Neural progenitor cell (in vitro differentiated cells): ENCODE data around the gene TXN. TPM values are rescaled to one million over a fixed set of nuclear protein-coding genes. Genes with fewer than 3 reads are reported as not detected.

Experiments
- DNase-seq: peaks from one replicate; pipeline ENCODE4 v3.0.0-alpha.2; 2016; ENCODE audit warnings: low spot score
- H2AFZ ChIP-seq: fragments of 200-600 bp; sonication (generic); replicated peaks from 2 replicates; pipeline ENCODE4 v1.6.1; 2016; ENCODE audit warnings: antibody characterized with exemption
- H3F3A ChIP-seq: fragments of 200-600 bp; sonication (generic); 2 replicates; pipeline ENCODE4 v1.6.1; 2016; ENCODE audit warnings: antibody characterized with exemption, low read depth
- H3K27ac ChIP-seq: fragments of 200-600 bp; sonication (generic); 2 replicates; pipeline ENCODE4 v1.5.1; 2016; ENCODE audit warnings: mild to moderate bottlenecking
- H3K27me3 ChIP-seq: fragments of 200-600 bp; sonication (generic); 2 replicates; pipeline ENCODE4 v1.6.1; 2016; ENCODE audit warnings: mild to moderate bottlenecking, moderate library complexity
- H3K36me3 ChIP-seq: fragments of 200-600 bp; sonication (generic); 2 replicates; pipeline ENCODE4 v1.5.1; 2016
- H3K4me1 ChIP-seq: fragments of 200-600 bp; sonication (generic); 2 replicates; pipeline ENCODE4 v1.6.1; 2016; ENCODE audit warnings: mixed run types
- H3K4me2 ChIP-seq: fragments of 200-600 bp; sonication (generic); 2 replicates; pipeline ENCODE4 v1.6.1; 2016
- H3K4me3 ChIP-seq: fragments of 200-600 bp; sonication (generic); 2 replicates; pipeline ENCODE4 v1.5.1; 2016
- H3K79me2 ChIP-seq: fragments of 200-600 bp; sonication (generic); 2 replicates; pipeline ENCODE4 v1.6.1; 2016; ENCODE audit warnings: low read depth
- H3K9ac ChIP-seq: fragments of 200-600 bp; sonication (generic); 2 replicates; pipeline ENCODE4 v1.6.1; 2016
- H3K9me3 ChIP-seq: fragments of 200-600 bp; sonication (generic); 2 replicates; pipeline ENCODE4 v1.5.1; 2016; ENCODE audit warnings: low read depth
- H4K20me1 ChIP-seq: fragments of 200-600 bp; sonication (generic); 2 replicates; pipeline ENCODE4 v1.6.1; 2016; ENCODE audit warnings: low read depth
- H3K27ac Mint-ChIP-seq: 3 replicates; pipeline ENCODE4 v1.8.0; 2021; ENCODE audit warnings: mixed read lengths
- H3K27me3 Mint-ChIP-seq: 2 replicates; pipeline ENCODE4 v1.8.0; 2022; ENCODE audit warnings: low read depth, mild to moderate bottlenecking, inconsistent platforms, moderate library complexity, mixed read lengths; ENCODE audit not compliant: insufficient read depth
- H3K36me3 Mint-ChIP-seq: 3 replicates; pipeline ENCODE4 v1.8.0; 2021; ENCODE audit warnings: mixed read lengths
- H3K4me1 Mint-ChIP-seq: 3 replicates; pipeline ENCODE4 v1.8.0; 2021; ENCODE audit warnings: mixed read lengths
- H3K4me3 Mint-ChIP-seq: 3 replicates; pipeline ENCODE4 v1.8.0; 2021; ENCODE audit warnings: mild to moderate bottlenecking, moderate library complexity, mixed read lengths
- H3K9me3 Mint-ChIP-seq: 3 replicates; pipeline ENCODE4 v1.8.0; 2020; ENCODE audit warnings: mixed read lengths
- EZH2 ChIP-seq: fragments of 200-600 bp; sonication (generic); IDR thresholded peaks from 2 replicates; pipeline ENCODE4 v1.6.1; 2017; ENCODE audit warnings: antibody characterized with exemption, mild to moderate bottlenecking, moderate library complexity
- EZH2phosphoT487 ChIP-seq: fragments of 200-600 bp; sonication (generic); IDR thresholded peaks from 2 replicates; pipeline ENCODE4 v1.6.1; 2017; ENCODE audit warnings: antibody characterized with exemption
- total RNA-seq: library from RNA; depleted of rRNA; stranded (reverse); fragments of >200 nt; gene quantifications from 2 replicates; pipeline ENCODE4 v1.2.3, GENCODE V29; 2015; ENCODE audit warnings: low replicate concordance
- TF ChIP-seq, protein P1 (sequence below): fragments of 200-600 bp; sonication (generic); IDR thresholded peaks from 2 replicates; pipeline ENCODE4 v1.5.1; 2017; ENCODE audit warnings: antibody characterized with exemption, mild to moderate bottlenecking

The TXN gene
- total RNA-seq, 1 donor from 2014 or later: 252 TPM

DNA sequence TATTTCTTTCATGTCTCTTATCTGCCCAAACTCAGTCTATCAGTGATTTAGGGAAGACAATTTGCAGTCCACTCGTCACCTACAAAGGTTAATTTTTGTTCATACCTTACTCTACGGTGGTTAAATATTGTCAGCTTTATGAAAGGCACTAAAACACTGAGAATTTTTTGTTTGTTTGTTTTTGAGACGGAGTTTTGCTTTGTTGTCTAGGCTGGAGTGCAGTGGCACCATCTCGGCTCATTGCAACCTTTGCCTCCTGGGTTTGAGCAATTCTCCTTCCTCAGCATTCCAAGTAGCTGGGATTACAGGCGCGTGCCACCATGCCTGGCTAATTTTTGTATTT is 26.4 kb upstream of the TXN start:
- Histone ChIP-seq H3K9ac (no peak overlapping the region), H3K9me3 (no peaks in the 10 kb centered on the region), H4K20me1 (no peaks in the 10 kb centered on the region), H3K27me3 (no peaks in the 10 kb centered on the region), H3K4me1 (no peaks in the 10 kb centered on the region), H3K36me3 (no peaks in the 10 kb centered on the region), H3K4me3 (no peak overlapping the region), H3K79me2 (no peaks in the 10 kb centered on the region), H3F3A (no peaks in the 10 kb centered on the region), H2AFZ (no peak overlapping the region), H3K4me2 (no peak overlapping the region), H3K27ac (no peak overlapping the region)
- TF ChIP-seq EZH2 (no peak), EZH2phosphoT487 (no peak)
- TF ChIP-seq, protein P1, sequence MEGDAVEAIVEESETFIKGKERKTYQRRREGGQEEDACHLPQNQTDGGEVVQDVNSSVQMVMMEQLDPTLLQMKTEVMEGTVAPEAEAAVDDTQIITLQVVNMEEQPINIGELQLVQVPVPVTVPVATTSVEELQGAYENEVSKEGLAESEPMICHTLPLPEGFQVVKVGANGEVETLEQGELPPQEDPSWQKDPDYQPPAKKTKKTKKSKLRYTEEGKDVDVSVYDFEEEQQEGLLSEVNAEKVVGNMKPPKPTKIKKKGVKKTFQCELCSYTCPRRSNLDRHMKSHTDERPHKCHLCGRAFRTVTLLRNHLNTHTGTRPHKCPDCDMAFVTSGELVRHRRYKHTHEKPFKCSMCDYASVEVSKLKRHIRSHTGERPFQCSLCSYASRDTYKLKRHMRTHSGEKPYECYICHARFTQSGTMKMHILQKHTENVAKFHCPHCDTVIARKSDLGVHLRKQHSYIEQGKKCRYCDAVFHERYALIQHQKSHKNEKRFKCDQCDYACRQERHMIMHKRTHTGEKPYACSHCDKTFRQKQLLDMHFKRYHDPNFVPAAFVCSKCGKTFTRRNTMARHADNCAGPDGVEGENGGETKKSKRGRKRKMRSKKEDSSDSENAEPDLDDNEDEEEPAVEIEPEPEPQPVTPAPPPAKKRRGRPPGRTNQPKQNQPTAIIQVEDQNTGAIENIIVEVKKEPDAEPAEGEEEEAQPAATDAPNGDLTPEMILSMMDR: no peak
- H3K27ac Mint-ChIP-seq: no peak overlapping the region
- no peak for DNase-seq
- peaks cover 6% of the 10 kb centered on the region for H3K27me3 Mint-ChIP-seq
- H3K36me3 Mint-ChIP-seq: no peaks in the 10 kb centered on the region
- no peaks in the 10 kb centered on the region for H3K4me1 Mint-ChIP-seq
- H3K9me3 Mint-ChIP-seq: peaks cover 2% of the 10 kb centered on the region
- no peak overlapping the region for H3K4me3 Mint-ChIP-seq

DNA sequence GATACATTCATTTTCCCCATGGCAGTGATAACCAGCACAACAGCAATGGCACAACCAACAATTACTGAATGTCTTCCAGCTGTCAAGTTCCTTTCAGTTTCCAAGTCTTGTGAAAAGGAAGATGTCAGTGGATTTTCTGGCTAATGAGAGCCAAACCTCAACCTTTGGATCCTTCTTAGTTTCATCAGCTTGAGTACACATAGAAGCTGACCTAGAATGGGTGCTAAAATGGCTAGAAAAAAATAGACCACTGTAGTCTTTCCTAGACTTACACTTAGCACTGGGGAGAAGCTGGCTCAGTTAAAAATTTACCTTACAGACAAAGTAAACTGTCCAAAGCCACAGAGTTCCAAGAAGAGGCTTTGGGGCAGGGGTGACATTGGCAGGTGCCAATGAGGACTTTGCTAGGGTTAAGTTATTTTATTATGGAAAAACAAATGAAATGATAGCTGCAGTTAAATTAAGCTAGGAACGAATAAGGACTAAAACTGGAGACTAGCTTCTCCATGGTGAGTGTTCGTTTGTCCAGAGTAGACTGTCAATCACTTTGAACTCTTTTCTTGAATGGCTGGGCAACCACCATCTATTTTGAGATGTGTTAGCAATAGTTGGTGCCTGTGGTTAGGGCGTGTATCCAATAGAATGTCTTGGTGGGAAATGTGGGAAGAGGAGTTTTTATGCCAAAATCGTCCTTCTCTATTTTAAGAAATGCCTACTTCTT is 25.9 kb upstream of the TXN start:
- peaks cover 4% of the 10 kb centered on the region for H3K27me3 Mint-ChIP-seq
- H3K27ac ChIP-seq: no peak overlapping the region
- no peaks in the 10 kb centered on the region for H3K4me1 ChIP-seq
- H4K20me1 ChIP-seq: no peaks in the 10 kb centered on the region
- H3K27me3 ChIP-seq: no peaks in the 10 kb centered on the region
- no peak overlapping the region for H3K27ac Mint-ChIP-seq
- H3K4me3 Mint-ChIP-seq: no peak overlapping the region
- no peak overlapping the region for H3K4me2 ChIP-seq
- H2AFZ ChIP-seq: no peak overlapping the region
- TF ChIP-seq EZH2: no peak
- TF ChIP-seq, protein P1: no peak
- TF ChIP-seq EZH2phosphoT487: no peak
- no peak for DNase-seq
- H3F3A ChIP-seq: no peaks in the 10 kb centered on the region
- H3K4me3 ChIP-seq: no peak overlapping the region
- H3K79me2 ChIP-seq: no peaks in the 10 kb centered on the region
- H3K36me3 Mint-ChIP-seq: no peaks in the 10 kb centered on the region
- peaks cover 1% of the 10 kb centered on the region for H3K4me1 Mint-ChIP-seq
- no peaks in the 10 kb centered on the region for H3K9me3 ChIP-seq
- H3K9me3 Mint-ChIP-seq: peaks cover 2% of the 10 kb centered on the region
- no peaks in the 10 kb centered on the region for H3K36me3 ChIP-seq
- H3K9ac ChIP-seq: no peak overlapping the region

DNA sequence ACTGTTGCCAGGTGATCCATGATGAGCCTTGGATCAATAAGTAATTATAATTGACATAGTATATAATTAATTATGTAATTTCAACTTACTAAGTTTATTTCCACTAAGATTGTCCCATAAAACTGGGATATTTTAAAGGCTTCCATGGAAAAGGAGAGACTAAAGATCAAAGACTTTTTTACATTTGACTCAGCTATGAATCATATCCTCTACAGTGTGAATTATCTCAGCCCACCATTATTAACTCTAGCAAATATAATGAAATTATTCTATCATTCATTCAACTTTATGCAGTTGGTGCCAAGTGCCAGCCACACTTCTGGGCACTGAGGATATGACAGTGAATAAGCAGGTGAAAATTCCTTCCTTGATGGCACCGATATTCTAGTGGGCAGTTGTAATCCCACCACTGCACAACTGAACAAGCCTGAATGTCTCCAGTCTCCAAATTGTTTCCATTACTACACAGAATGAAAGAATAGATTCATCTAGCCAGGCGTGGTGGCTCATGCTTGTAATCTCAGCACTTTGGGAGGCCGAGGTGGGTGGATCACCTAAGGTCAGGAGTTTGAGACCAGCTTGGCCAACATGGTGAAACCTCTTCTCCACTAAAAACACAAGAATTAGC is 21.9 kb upstream of the TXN start:
- Histone ChIP-seq H2AFZ (no peak overlapping the region), H3K4me3 (no peak overlapping the region), H3F3A (no peaks in the 10 kb centered on the region), H4K20me1 (no peaks in the 10 kb centered on the region), H3K27me3 (no peaks in the 10 kb centered on the region), H3K36me3 (no peaks in the 10 kb centered on the region), H3K4me1 (no peaks in the 10 kb centered on the region), H3K9me3 (no peaks in the 10 kb centered on the region), H3K4me2 (no peak overlapping the region), H3K9ac (no peak overlapping the region), H3K27ac (no peak overlapping the region), H3K79me2 (no peaks in the 10 kb centered on the region)
- no peaks in the 10 kb centered on the region for H3K9me3 Mint-ChIP-seq
- no peak for TF ChIP-seq EZH2
- no peak for TF ChIP-seq EZH2phosphoT487
- TF ChIP-seq, protein P1: no peak
- DNase-seq: no peak
- H3K4me1 Mint-ChIP-seq: peaks cover 8% of the 10 kb centered on the region
- no peaks in the 10 kb centered on the region for H3K27me3 Mint-ChIP-seq
- H3K4me3 Mint-ChIP-seq: no peak overlapping the region
- H3K27ac Mint-ChIP-seq: no peak overlapping the region
- H3K36me3 Mint-ChIP-seq: no peaks in the 10 kb centered on the region
